ENCODE measurements around the gene NECTIN3.

NECTIN3 gene

DNA sequence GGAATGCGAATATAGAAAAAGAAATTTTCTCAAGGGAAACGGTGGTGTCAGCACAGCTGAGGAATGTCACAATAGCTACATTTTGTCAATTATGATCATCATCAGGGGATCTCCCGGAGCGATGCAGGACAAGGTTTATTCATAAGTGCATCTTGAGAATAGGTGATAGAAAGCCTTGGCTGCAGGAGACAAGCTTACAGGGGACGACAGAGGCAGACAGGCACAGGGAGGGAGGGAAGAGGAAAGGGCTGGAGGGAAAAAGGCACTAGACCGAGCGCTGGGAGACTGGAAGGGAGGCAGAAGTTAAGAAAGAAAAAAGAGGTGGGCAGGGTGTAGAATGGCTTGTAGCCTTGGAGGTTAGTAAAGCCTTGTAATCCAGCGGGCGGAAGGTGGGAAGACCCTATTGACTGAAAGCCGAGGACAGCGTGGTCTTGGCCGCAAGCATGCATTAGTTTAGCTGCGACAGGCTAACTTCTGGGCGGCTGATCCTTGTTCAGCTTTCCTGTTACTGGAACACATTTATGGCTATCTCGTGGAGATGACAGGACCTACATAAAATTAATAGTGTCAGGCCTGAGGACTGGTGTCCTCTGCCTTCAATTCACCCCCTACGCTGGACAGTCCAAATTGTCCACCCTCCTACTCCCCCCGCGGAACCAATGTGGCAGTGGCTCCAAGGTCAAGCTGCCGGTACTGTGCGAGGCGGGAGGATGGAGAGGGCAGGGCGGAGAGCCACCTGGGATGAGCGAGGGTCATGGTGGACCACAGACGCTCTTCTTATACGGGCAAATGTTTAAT is 1.4 kb upstream of the NECTIN3 start:
- TF ChIP-seq, protein P1, sequence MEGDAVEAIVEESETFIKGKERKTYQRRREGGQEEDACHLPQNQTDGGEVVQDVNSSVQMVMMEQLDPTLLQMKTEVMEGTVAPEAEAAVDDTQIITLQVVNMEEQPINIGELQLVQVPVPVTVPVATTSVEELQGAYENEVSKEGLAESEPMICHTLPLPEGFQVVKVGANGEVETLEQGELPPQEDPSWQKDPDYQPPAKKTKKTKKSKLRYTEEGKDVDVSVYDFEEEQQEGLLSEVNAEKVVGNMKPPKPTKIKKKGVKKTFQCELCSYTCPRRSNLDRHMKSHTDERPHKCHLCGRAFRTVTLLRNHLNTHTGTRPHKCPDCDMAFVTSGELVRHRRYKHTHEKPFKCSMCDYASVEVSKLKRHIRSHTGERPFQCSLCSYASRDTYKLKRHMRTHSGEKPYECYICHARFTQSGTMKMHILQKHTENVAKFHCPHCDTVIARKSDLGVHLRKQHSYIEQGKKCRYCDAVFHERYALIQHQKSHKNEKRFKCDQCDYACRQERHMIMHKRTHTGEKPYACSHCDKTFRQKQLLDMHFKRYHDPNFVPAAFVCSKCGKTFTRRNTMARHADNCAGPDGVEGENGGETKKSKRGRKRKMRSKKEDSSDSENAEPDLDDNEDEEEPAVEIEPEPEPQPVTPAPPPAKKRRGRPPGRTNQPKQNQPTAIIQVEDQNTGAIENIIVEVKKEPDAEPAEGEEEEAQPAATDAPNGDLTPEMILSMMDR (IDR thresholded peaks at IDR 0.05; ENCODE audit: insufficient read depth, low read depth, low read length, missing control alignments) = no peak
- DNase-seq (ENCODE audit: low read depth) = peak; percentile 15
- H3K4me3 ChIP-seq (ENCODE audit: low read length) = peak overlapping the region; percentile 71

DNA sequence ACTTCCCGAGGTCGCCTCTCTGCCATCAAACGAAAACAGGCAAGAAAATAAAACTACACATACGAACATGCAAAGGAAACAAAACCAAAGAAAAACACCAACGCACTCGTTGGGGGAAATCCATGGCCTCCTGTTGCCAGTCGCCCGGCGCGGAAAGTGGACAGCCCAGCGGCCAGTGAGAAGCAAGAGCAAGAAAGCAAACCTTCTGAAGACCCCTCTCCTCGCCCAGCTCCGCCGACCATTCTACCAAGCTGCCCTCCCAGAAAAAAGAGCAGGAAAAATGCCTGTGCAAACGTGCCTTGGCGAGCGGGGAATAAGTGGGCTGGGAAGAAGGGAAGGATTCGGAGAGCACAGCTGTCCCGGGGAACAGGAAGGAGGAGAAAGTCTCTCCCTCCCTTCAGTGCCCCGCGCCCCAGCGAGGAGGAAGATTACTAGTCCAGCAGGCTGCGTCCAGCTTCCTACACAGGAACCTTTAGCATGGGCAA is 802 bp upstream of the NECTIN3 start:
- peak; percentile 62 for DNase-seq (ENCODE audit: low read depth)
- H3K4me3 ChIP-seq (ENCODE audit: low read length) = peak overlapping the region; percentile 71
- TF ChIP-seq, protein P1 (IDR thresholded peaks at IDR 0.05; ENCODE audit: insufficient read depth, low read depth, low read length, missing control alignments) = no peak

DNA sequence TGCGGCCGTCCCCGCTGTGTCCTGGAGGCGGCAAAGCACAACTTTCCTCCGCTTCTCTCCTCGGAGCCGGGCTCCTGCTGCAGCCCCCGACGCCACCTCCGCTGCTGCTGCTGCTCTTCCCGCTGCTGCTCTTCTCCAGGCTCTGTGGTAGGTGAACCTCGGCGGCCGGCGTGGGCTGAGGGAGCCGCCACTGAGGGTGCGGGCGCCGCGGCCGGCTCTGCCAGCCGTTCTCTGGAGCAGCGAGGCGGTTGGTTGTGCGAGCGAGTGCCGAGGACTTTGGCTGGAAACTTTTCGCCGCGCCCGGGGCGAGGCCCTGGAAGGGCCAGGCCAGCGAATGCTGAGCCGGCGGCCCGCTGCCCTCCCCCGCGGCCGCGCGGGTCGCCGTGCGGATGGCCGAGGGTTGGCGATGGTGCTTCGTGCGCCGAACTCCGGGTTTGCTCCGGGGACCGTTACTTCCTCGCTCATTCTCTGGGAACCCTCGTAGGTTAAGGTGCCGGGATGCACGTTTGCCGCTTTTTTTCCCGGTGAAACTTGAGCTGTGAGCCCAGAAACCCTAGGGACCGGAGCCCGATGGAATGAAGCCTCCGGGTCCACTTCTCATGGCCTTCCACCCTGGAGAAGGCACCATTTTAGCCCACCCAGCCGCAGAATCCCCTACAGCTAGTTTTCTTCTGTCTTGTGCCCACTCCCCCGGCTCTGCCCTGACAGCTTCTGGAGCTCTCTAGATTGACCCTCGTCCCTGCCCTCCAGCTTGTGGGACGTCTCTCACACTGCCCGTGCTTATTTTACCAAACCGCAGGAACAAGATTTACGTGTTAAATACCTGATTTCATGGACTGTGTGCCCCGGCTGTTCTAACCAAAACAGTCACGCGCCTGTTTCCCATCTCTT is 660 bp downstream of the NECTIN3 start:
- TF ChIP-seq, protein P1 (IDR thresholded peaks at IDR 0.05; ENCODE audit: insufficient read depth, low read depth, low read length, missing control alignments) = no peak
- peak; percentile 42 for DNase-seq (ENCODE audit: low read depth)
- H3K4me3 ChIP-seq (ENCODE audit: low read length) = peak overlapping the region; percentile 71

DNA sequence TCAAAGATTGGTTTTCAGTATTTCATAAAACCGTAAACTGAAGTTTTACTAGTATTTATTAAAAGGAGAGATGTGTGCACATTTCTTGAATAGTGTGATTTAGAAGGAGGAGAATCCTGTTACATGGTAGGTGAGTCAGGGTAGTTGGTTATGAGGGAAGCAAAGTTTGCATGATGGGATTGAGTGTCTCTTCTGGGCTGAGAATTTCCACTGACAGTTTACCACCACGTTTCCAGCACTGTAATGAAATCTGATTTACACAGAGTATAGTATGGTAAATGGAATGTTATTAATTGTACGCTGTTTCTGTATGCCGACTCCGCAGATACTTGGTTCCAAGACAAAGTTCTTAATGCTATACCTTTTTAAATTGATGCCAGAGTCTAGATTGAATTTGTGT is 1.6 kb downstream of the NECTIN3 start:
- H3K4me3 ChIP-seq (ENCODE audit: low read length) = peak overlapping the region; percentile 71
- TF ChIP-seq, protein P1 (IDR thresholded peaks at IDR 0.05; ENCODE audit: insufficient read depth, low read depth, low read length, missing control alignments) = no peak

DNA sequence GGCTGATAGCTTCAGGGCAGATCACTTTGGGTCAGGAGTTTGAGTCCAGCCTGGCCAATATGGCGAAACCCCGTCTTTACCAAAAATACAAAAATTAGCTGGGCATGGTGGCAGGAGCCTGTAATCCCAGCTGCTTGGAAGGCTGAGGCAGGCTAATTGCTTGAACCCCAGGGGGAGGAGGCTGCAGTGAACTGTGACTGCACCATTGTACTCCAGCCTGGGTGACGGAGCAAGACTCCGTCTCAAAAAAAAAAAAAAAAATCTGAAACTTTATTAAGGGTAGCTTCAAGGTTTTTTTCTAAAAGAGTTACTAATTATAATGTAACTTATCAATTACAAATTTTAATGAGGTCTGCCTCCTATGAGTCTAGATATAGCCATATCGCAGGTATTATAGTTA is 5.1 kb downstream of the NECTIN3 start:
- TF ChIP-seq, protein P1 (IDR thresholded peaks at IDR 0.05; ENCODE audit: insufficient read depth, low read depth, low read length, missing control alignments) = no peak
- no peak for DNase-seq (ENCODE audit: low read depth)
- H3K4me3 ChIP-seq (ENCODE audit: low read length) = no peak overlapping the region

More for the DNA sequence above, 1.6 kb downstream of the NECTIN3 start:
- DNase-seq (ENCODE audit: low read depth) = peak; percentile 22

DNA sequence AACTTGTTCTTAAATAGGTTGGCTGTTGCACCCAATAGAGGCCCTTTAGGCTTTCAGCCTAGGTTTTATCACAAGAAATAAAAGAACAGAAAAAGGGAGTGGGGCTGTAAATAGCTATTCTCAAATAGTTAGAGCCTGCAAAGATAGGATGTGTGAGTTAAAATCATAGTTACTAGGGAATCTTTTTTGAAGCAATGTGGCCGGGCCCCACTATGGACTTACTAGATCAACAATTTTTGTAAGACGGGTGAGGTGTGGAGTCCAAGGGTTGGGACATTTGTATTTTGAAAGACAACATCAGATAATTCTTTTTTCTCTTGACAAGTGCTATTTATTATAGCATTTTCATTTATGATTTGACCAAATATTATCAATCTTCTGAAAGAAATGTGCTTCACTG is 5.8 kb downstream of the NECTIN3 start:
- H3K4me3 ChIP-seq (ENCODE audit: low read length) = no peak overlapping the region
- TF ChIP-seq, protein P1 (IDR thresholded peaks at IDR 0.05; ENCODE audit: insufficient read depth, low read depth, low read length, missing control alignments) = no peak
- DNase-seq (ENCODE audit: low read depth) = no peak

All from epithelial cell of esophagus (primary cell).